A673 (cell line): ENCODE data around the gene EHD1. TPM values are rescaled to one million over a fixed set of nuclear protein-coding genes. Genes with fewer than 3 reads are reported as not detected.

Experiments
- BruUV-seq: library from RNA; stranded (reverse); fragments of 400-500 nt; replicated peaks from 2 replicates; lab custom pipeline; 2021; lab: Mats Ljungman, UMichigan
- CTCF ChIA-PET: fragments of 300-600 bp; sonication (Branson Sonifier 250); formaldehyde crosslinking; loops from one replicate; lab custom pipeline; 2022; ENCODE audit warnings: antibody characterized with exemption; lab: Charles Lee
- POLR2A ChIA-PET: fragments of 300-600 bp; sonication (Branson Sonifier 250); formaldehyde crosslinking; loops from one replicate; lab custom pipeline; 2022; ENCODE audit warnings: antibody characterized with exemption; ENCODE audit not compliant: low non-redundant PET; lab: Charles Lee
- DNase-seq: peaks from one replicate; pipeline ENCODE4 v3.0.0-alpha.2; 2015; ENCODE audit warnings: low spot score
- H3K27ac ChIP-seq: fragments of 200-600 bp; sonication (generic); 2 replicates; pipeline ENCODE4 v1.5.1; 2016; ENCODE audit warnings: mixed run types, low read depth, mild to moderate bottlenecking, mixed read lengths, antibody characterized with exemption, low read length; ENCODE audit not compliant: poor library complexity, severe bottlenecking
- H3K27me3 ChIP-seq: fragments of 200-600 bp; sonication (generic); replicated peaks from 2 replicates; pipeline ENCODE4 v1.6.1; 2017; ENCODE audit warnings: mixed run types, low read depth, mild to moderate bottlenecking, mixed read lengths, antibody characterized with exemption, low read length; ENCODE audit not compliant: insufficient read depth, poor library complexity
- H3K36me3 ChIP-seq: fragments of 200-600 bp; sonication (generic); 2 replicates; pipeline ENCODE4 v1.6.1; 2016; ENCODE audit warnings: mixed run types, mild to moderate bottlenecking, mixed read lengths, antibody characterized with exemption, low read length; ENCODE audit not compliant: insufficient read depth, poor library complexity, severe bottlenecking
- H3K4me1 ChIP-seq: fragments of 200-600 bp; sonication (generic); 2 replicates; pipeline ENCODE4 v1.6.1; 2017; ENCODE audit warnings: mixed run types, mild to moderate bottlenecking, mixed read lengths, antibody characterized with exemption, low read length; ENCODE audit not compliant: insufficient read depth, poor library complexity, severe bottlenecking
- H3K4me3 ChIP-seq: fragments of 200-600 bp; sonication (generic); 2 replicates; pipeline ENCODE4 v1.5.1; 2016; ENCODE audit warnings: low read depth, mixed run types, mild to moderate bottlenecking, mixed read lengths, low read length; ENCODE audit not compliant: poor library complexity, severe bottlenecking
- H3K9me3 ChIP-seq: fragments of 200-600 bp; sonication (generic); 2 replicates; pipeline ENCODE4 v1.6.1; 2016; ENCODE audit warnings: mixed run types, low read depth, mild to moderate bottlenecking, mixed read lengths, antibody characterized with exemption, low read length; ENCODE audit not compliant: poor library complexity, severe bottlenecking
- EZH2 ChIP-seq: fragments of 200-600 bp; sonication (generic); IDR thresholded peaks from 2 replicates; pipeline ENCODE4 v1.6.1; 2017; ENCODE audit warnings: borderline replicate concordance, low read depth, mild to moderate bottlenecking, mixed read lengths, antibody characterized with exemption, low read length; ENCODE audit not compliant: poor library complexity, severe bottlenecking
- intact Hi-C: fragments of 100-400 bp; cut with micrococcal nuclease; formaldehyde crosslinking; loops from one replicate; pipeline ENCODE4 v1.10.0; 2022; ENCODE audit not compliant: unreplicated experiment
- total RNA-seq: library from RNA; stranded (reverse); gene quantifications from 2 replicates; pipeline ENCODE4 v1.2.3, GENCODE V29; 2021
- TF ChIP-seq, protein P1 (sequence below): fragments of 300-800, 200-600 bp; sonication (generic); conservative IDR thresholded peaks from 2 replicates; pipeline ENCODE4 v1.5.1; 2017; ENCODE audit warnings: low read depth, mild to moderate bottlenecking, antibody characterized with exemption, low read length, moderate library complexity, mixed read lengths

Gene EHD1
- total RNA-seq, 1 experiment from 2014 or later = 63.1 TPM

DNA sequence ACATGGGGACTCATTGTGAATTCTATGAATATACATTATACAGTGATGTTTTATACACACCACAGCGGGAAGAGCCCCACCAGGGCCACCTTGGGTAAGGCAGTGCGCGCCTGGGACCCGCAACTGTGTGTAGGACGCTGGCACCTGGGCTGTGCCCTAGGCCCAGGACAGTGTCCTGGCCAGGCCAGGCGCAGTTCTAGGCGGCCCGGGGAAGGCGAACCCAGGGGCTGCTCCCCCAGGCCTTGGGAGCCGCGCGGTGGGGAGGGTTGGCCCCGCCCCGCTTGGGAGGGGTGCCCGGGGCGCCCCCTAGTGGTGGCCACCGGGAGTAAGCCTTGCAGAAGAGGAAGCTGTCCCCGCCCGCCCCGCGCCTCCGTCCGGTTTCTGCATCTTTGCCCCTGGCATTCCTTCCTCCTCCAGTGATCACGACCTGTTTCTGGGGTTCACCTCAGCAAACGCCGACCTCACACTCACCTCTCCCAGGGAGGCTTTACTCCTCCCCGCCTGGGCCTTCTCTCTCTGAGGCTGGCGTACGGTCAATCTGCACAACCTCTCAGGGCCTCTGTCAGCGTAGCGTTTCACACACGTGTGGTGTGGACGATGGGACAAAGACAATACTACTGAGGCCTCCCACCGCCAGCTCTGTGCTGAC is 9.5 kb upstream of the EHD1 start:
- CTCF ChIA-PET = interaction anchor here (0.6 to 1.0 kb wide), 10 partner anchors 10 to 109 kb away, joined by 3 to 14 read pairs (median 3); partner anchors contain the start of genes EHD1, PPP2R5B and SF1
- Histone ChIP-seq H3K4me3 (no peak overlapping the region), H3K27me3 (no peaks in the 10 kb centered on the region), H3K27ac (no peak overlapping the region), H3K4me1 (no peaks in the 10 kb centered on the region), H3K36me3 (no peaks in the 10 kb centered on the region), H3K9me3 (no peaks in the 10 kb centered on the region)
- DNase-seq = peak; percentile 81
- no TSS peak for BruUV-seq
- POLR2A ChIA-PET = no interaction called here
- no peak for TF ChIP-seq EZH2
- TF ChIP-seq, protein P1, sequence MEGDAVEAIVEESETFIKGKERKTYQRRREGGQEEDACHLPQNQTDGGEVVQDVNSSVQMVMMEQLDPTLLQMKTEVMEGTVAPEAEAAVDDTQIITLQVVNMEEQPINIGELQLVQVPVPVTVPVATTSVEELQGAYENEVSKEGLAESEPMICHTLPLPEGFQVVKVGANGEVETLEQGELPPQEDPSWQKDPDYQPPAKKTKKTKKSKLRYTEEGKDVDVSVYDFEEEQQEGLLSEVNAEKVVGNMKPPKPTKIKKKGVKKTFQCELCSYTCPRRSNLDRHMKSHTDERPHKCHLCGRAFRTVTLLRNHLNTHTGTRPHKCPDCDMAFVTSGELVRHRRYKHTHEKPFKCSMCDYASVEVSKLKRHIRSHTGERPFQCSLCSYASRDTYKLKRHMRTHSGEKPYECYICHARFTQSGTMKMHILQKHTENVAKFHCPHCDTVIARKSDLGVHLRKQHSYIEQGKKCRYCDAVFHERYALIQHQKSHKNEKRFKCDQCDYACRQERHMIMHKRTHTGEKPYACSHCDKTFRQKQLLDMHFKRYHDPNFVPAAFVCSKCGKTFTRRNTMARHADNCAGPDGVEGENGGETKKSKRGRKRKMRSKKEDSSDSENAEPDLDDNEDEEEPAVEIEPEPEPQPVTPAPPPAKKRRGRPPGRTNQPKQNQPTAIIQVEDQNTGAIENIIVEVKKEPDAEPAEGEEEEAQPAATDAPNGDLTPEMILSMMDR = peak; percentile 99
- intact Hi-C loops = no loop called here

- Histone ChIP-seq H3K9me3 (no peaks in the 10 kb centered on the region), H3K27ac (no peak overlapping the region), H3K4me3 (no peak overlapping the region), H3K27me3 (no peaks in the 10 kb centered on the region), H3K36me3 (no peaks in the 10 kb centered on the region), H3K4me1 (no peaks in the 10 kb centered on the region)
- ChIA-PET CTCF (interaction anchor here (0.7 to 1.0 kb wide), 3 partner anchors 10 to 332 kb away, joined by 3 to 8 read pairs (median 4); partner anchors contain the start of gene EHD1), POLR2A (no interaction called here)
- TF ChIP-seq, protein P1 = no peak
- no peak for TF ChIP-seq EZH2
- no peak for DNase-seq
- intact Hi-C loops = no loop called here
- BruUV-seq = no TSS peak
Observed at GRCh38 chr11:64887234-64887756, 8.9 kb upstream of the EHD1 start.

DNA sequence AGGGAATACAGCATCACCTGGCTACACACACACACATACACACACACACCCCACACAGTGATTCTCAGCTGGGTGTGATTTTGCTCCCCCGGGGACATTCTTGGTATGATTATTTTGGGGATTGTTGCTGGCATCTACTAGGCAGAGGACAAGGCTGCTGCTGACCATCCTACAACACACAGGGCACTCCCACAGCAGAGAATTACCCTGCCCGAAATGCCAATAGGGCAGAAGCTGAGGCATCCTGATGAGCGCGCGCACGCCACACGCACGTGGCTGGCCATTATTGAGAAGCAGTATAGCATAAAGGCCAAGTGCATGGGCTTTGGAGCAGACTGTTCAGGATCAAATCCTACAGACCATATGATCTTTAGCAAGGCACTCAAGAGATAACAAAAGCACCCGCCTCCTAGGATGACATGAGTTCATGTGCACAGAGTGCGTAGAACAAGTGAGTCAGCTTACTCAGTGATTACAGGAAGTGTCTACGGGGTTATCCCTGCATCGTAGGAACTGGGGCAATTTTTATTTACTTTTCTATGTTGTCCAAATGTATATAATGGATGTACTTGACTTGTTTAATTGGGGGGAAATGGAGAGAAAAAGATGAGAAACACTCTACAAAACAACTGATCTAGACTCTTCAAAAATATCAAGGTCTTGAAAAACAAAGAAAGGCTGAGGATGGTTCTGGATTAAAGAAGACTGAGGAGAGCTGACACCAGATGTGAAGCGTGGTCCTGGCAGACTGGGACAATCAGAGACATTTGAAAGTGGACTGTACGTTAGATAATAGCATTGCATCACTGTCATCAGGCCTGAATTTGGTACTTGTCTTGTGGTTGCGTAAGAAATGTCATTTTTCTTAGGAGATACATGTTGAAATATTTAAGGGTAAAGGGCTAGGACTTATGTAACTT is 7.2 kb upstream of the EHD1 start:
- Histone ChIP-seq H3K36me3 (no peaks in the 10 kb centered on the region), H3K4me1 (no peaks in the 10 kb centered on the region), H3K9me3 (no peaks in the 10 kb centered on the region), H3K4me3 (no peak overlapping the region), H3K27me3 (no peaks in the 10 kb centered on the region), H3K27ac (no peak overlapping the region)
- DNase-seq = peak; percentile 47
- POLR2A ChIA-PET = no interaction called here
- CTCF ChIA-PET = interaction anchor here (1.3 kb wide), 1 partner anchor 36 kb away, joined by 5 read pairs; no protein-coding TSS in a partner anchor
- no peak for TF ChIP-seq EZH2
- TF ChIP-seq, protein P1 = no peak
- intact Hi-C loops = no loop called here
- BruUV-seq = no TSS peak
